GM10266 (cell line): ENCODE data around the gene STRN3.

ENCODE experiments used
- DNase-seq: peaks from one replicate; pipeline ENCODE4 v3.0.0; 2012; ENCODE audit errors: extremely low spot score
- TF ChIP-seq, protein P1 (sequence below): IDR thresholded peaks from 2 replicates; pipeline ENCODE4 v1.5.1; 2012; ENCODE audit warnings: mild to moderate bottlenecking, low read depth; ENCODE audit not compliant: control insufficient read depth, insufficient read depth; ENCODE audit errors: missing control alignments

The STRN3 gene

DNA sequence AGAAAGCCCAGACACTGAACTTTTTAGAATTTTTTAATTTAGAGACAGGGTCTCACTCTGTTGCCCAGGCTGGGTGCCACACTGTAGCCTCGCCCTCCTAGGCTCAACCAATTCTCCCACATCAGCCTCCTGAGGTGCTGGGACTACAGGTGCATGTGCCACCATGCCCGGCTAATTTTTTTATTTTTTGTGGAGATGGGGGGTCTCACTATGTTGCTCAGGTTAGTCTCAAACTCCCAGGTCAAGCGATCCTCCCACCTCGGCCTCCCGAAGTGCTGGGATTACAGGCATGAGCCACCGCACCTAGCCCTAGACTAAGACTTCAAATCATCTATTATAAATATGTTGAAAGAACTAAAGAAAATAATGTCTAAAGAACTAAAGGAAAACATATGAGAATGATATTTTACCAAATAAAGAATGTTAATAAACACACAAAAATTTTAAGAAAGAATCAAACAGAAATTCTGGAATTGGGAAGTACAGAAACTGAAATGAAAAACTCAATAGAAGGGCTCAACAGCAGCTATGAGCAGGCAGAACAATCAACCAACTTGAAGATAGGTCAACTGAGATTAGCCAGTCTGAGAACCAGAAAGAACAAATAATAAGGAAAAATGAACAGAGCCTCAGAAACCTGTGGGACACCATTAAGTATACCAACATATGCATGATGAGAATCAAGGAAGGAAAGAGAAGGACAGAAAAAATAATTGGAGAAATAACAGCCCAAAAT is 27.0 kb downstream of the STRN3 start:
- TF ChIP-seq, protein P1, sequence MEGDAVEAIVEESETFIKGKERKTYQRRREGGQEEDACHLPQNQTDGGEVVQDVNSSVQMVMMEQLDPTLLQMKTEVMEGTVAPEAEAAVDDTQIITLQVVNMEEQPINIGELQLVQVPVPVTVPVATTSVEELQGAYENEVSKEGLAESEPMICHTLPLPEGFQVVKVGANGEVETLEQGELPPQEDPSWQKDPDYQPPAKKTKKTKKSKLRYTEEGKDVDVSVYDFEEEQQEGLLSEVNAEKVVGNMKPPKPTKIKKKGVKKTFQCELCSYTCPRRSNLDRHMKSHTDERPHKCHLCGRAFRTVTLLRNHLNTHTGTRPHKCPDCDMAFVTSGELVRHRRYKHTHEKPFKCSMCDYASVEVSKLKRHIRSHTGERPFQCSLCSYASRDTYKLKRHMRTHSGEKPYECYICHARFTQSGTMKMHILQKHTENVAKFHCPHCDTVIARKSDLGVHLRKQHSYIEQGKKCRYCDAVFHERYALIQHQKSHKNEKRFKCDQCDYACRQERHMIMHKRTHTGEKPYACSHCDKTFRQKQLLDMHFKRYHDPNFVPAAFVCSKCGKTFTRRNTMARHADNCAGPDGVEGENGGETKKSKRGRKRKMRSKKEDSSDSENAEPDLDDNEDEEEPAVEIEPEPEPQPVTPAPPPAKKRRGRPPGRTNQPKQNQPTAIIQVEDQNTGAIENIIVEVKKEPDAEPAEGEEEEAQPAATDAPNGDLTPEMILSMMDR: no peak

DNA sequence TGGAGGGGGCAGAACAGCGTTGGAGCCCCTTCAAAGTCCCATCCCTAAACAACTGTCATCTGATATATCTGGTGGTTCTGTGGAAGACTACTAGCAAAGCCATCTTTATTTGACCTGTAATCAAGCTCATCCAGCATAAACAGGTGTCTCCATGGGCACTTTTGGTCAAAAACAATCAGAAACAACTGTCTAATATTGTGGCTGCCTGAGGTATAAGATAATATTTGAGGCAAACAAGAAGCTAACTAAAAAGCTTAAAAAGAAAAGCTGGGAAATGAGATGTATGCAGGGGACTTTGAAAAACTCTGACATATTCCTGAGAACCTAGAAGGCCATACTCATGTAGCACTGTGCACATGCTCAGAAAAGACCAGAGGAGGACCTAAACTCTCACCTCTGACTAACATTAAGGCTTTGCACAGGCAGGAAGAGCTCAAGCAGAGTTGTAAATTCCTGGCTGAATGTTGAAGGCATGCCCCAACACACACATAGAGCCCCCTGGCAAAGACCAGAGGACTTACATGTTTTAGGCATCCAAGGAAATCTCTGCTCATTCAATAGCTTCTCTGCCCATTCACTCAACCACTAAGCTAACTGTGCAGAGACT is 28.0 kb downstream of the STRN3 start:
- TF ChIP-seq, protein P1: no peak
- no peak for DNase-seq

More for the DNA sequence above, 27.0 kb downstream of the STRN3 start:
- no peak for DNase-seq

DNA sequence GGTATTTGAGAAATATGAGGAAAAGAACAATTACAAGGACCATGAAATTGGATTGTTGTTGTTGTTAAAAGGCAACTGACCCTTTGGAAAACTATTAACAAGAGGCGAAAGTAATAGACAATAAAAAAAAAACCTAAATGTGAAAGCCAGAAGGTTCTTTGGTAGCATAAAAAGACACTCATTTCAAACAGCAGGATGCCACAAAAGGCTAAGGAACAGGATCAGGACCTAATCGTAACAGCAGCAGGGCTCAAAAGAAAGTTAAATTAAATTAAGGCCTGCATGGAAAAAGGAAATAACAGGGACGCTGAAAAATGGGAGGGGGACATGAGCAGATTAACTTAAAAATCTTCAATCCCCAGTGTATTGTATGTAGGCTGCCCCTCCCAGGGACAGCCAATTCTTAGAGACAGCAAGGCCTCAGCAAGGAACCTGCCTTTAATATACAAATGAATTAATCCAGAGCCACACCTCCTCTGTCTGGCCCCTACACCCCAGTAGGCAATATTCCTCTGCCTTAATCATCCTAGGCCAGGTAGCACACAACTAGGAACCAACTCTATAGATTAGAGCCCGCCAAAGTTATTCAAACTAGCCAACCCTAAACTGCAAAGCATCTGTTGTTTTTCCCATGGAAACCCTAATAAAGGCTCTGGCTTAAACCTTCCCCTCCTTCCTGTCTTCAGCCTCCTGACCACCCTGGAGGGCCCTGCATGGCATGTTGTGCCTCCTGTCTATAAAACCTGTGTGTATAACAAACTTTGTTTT is 29.1 kb downstream of the STRN3 start:
- no peak for DNase-seq
- TF ChIP-seq, protein P1: no peak

- DNase-seq: no peak
- TF ChIP-seq, protein P1: no peak
Observed at GRCh38 chr14:30995689-30996088, 30.5 kb downstream of the STRN3 start.

GRCh38 chr14:30994681-30995620 is 31.2 kb downstream of the STRN3 start:
- TF ChIP-seq, protein P1: no peak
- no peak for DNase-seq

GRCh38 chr14:30993071-30993470 is 33.1 kb downstream of the STRN3 start:
- TF ChIP-seq, protein P1: no peak

More at GRCh38 chr14:30993071-30993470, 33.1 kb downstream of the STRN3 start:
- DNase-seq: no peak
